ENCODE measurements around the gene ALPG. TPM values are rescaled to one million over a fixed set of nuclear protein-coding genes. Genes with fewer than 3 reads are reported as not detected.

Gene ALPG
- total and polyA plus RNA-seq, 10 of the 15 experiments (the other 5 are each of a cell fraction or from before 2014, with no cell fraction given): not detected

- CTCF ChIA-PET: no interaction called here
- ATAC-seq (no peak), FAIRE-seq (no peak), DNase-seq (ENCODE audit: low read depth, low spot score) (no peak)
- SMC1A ChIA-PET (ENCODE audit: uncharacterized antibody, unreplicated experiment): no interaction called here
- H3K27me3 ChIP-seq (replicated peaks in 1 of 2; ENCODE audit: control insufficient read depth in 2 of 2, insufficient read depth in 2 of 2, low read length in 1 of 2): no peaks in the 10 kb centered on the region
- 0 out of 2 replicates have a peak, but pooled peaks cover under 1% of the 10 kb centered on the region for H3K4me1 ChIP-seq (ENCODE audit: control insufficient read depth, insufficient read depth, low read length)
- H3K4me2 ChIP-seq (ENCODE audit: control insufficient read depth, insufficient read depth): no peak overlapping the region
- no TSS peak for BruUV-seq (replicated peaks)
- no peaks in the 10 kb centered on the region for H3K36me3 ChIP-seq (ENCODE audit: control insufficient read depth in 2 of 2, insufficient read depth in 2 of 2, low read length in 1 of 2)
- 38% methylated on average over 11 of the region's 15 CpGs for WGBS (ENCODE audit: insufficient coverage, insufficient replicate concordance, low lambda C conversion rate, missing lambda C conversion rate)
- POLR2A ChIA-PET: no interaction called here
- H3K4me3 ChIP-seq: no peak overlapping the region
- in situ Hi-C loops (cut with MboI): no loop called here
- RAD21 ChIA-PET (ENCODE audit: unreplicated experiment): no interaction called here
- no peak overlapping the region for H3K27ac ChIP-seq (ENCODE audit: control insufficient read depth, insufficient read depth)
- H3K9ac ChIP-seq (ENCODE audit: control insufficient read depth, insufficient read depth, low read length): no peak overlapping the region
- H3K79me2 ChIP-seq (ENCODE audit: control insufficient read depth, insufficient read depth, low read length): no peaks in the 10 kb centered on the region
- intact Hi-C loops (cut with micrococcal nuclease; ENCODE audit: unreplicated experiment): no loop called here
- no peaks in the 10 kb centered on the region for H4K20me1 ChIP-seq (ENCODE audit: control insufficient read depth, insufficient read depth)
- H2AFZ ChIP-seq (ENCODE audit: control insufficient read depth, low read depth, low read length): no peak overlapping the region
- H3K9me3 ChIP-seq (replicated peaks; ENCODE audit: control insufficient read depth, insufficient read depth, low read length): no peaks in the 10 kb centered on the region
- TF ChIP-seq ZNF217 (IDR thresholded peaks at IDR 0.05): no peak
- TF ChIP-seq CTCF (IDR thresholded peaks at IDR 0.05 in 2 of 3, conservative IDR thresholded peaks at IDR 0.05 in 1 of 3; ENCODE audit: control insufficient read depth in 2 of 3, extremely low read depth in 1 of 3, insufficient read depth in 1 of 3, low read depth in 3 of 3, low read length in 3 of 3): no peak
- TF ChIP-seq MLLT1 (IDR thresholded peaks at IDR 0.05): no peak
- TF ChIP-seq SMARCA5 (IDR thresholded peaks at IDR 0.05): no peak
- no peak for TF ChIP-seq RUNX3 (IDR thresholded peaks at IDR 0.05; ENCODE audit: low read length)
- no peak for TF ChIP-seq SKIL (IDR thresholded peaks at IDR 0.05; ENCODE audit: low read depth, poor library complexity, severe bottlenecking)
- TF ChIP-seq IKZF2 (IDR thresholded peaks at IDR 0.05): no peak
- TF ChIP-seq ATF2 (IDR thresholded peaks at IDR 0.05; ENCODE audit: low read length): no peak
- no peak for TF ChIP-seq E4F1 (IDR thresholded peaks at IDR 0.05; ENCODE audit: borderline replicate concordance, partially characterized antibody)
Observed at GRCh38 chr2:232369126-232369951, 37.3 kb upstream of the ALPG start.

Measured in GM12878 (cell line).